ENCODE results near the gene AMBRA1.
"Not testable (repeated sequence)": the region's sequence is repeated elsewhere in the genome, so short reads cannot be mapped to it uniquely, and the experiment has no call there.

Gene AMBRA1

DNA sequence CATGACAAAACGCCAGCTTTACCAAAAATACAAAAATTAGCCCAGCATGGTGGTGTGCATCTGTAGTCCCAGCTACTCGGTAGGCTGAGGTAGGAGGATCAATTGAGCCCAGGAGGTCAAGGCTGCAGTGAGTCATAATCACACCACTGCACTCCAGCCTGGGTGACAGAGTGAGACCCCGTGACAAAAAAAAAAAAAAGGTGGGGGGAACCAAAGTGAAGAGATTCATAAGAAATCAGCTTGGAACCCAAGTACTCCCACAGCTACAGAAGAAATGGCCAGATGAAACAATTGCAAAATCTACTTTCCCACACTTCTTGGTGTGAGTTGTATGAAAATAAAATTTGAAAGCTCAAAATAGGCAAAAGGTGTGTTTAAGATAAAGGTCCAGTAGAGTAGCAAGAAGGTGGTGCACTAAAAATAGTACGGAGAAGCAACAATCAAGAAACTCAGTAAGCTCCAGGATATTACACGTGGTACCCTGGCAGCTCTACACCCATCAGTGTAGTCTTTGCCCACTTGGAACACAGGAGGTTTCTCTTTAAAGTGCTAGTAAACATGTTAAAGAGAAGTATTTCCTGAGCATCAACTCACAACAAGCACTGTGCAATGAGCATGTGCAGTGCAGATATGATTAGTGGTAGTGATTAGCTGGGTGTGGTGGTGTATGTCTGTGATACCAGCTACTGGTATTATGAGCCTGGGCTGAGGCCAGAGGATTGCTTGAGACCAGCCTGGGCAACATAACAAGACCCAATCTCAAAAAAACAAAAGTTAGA lies 17.9 kb upstream of the AMBRA1 start:
- no peak for DNase-seq

GRCh38 chr11:46609386-46609785 lies 15.6 kb upstream of the AMBRA1 start:
- DNase-seq: no peak

DNA sequence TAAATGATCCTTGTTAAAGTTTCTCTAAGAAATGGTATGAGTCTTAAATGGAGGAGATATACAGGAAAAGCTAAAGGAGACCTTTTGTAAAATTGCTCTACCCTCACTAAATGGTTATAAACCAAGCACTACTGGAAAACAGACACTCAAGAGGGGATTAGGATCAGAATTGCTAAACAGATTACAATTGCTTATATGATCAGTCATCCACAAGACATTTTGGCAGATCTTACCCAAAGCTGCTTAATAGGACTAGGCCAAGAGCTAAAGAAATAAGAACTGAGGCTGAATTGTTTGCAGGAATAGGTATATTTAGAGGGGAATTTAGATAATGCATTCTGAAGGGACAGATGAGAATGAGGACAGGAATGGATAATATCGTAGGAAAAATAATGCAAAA lies 13.7 kb upstream of the AMBRA1 start:
- DNase-seq: no peak

DNA sequence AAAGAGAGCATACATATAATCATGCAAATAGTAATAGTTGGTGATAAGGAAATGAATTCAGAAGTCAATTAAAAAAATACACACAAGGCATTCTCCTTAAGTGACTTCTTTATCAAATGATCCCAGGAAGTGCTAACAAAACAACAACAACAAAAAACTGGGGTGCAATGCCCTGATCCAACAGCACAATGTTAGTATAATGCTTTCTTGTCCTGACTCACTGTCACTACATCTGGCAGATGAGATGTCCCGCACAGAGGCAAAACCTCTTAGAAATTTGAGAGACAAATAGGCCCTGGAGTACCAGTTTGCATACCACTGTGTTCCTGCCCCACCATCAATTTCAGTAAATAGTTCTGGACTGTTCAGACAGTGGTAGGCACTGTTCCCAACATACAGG lies 11.0 kb upstream of the AMBRA1 start:
- no peak for DNase-seq

DNA sequence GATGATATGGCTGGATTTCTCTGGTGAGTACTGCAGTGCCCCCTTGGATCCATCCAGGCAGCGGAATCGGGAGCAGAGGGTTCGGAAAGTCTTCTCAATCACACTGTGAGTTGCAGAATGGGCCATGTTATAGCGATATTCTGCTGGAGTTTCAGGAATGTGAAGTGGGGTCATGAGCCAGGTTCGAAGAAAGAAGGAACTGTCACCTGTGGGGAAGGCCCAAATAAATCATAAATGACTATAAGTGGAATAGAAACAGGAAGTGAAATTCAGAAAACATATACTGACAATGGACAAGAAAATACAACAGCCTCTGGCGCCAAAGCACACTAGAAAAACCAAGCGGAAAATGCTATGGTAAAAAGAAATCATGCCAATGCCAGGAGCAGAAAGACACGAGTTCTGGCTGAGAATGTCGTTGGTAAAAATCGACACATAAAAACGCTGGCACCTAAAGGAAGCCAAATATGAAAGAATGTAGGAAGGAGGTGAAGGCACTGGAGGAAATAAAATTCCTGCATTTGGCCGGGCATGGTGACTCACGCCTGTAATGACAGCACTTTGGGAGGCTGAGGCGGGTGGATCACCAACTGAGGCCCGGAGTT lies 10.0 kb upstream of the AMBRA1 start:
- DNase-seq: no peak

GRCh38 chr11:46601129-46601528 lies 7.3 kb upstream of the AMBRA1 start:
- no peak for DNase-seq

DNA sequence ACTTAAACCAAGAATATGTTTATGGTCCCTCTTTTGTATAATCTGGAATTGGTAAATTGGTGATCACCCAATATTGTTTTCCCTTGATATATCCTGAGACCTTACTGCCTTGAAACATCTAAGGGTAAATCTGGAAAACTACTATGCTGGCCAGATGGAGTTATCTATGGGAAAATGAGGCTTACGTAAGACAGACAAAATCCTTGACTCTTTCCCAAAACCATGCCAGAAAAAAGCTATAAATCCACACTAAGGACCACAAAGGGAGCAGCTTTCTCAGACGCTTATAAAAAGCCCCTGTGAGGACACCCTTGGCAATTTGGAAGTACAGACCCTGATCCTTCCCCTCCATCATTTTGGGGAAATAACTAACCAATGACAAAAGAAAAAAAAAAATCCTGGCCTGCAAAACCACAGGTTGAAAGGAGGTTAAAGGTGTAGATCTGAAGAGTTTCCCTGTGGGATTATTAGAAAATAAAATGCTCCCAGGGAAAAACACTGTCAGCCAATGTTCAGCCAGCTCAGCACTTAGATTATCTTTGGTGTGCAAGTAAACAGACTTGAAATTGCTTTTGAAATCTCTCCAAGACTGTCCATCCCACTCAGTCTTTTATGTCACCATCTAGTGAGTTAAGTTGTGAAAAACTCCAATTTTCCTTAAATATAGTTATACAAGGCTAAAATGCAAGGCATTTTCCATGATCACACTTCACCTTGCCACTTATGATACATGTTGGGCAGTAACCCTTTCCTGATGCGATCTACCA lies 6.6 kb upstream of the AMBRA1 start:
- no peak for DNase-seq

- DNase-seq: no peak
These were observed 5.7 kb upstream of the AMBRA1 start for GRCh38 chr11:46599340-46600193.

- DNase-seq: no peak
These were observed 3.9 kb upstream of the AMBRA1 start for GRCh38 chr11:46597609-46598219.

DNA sequence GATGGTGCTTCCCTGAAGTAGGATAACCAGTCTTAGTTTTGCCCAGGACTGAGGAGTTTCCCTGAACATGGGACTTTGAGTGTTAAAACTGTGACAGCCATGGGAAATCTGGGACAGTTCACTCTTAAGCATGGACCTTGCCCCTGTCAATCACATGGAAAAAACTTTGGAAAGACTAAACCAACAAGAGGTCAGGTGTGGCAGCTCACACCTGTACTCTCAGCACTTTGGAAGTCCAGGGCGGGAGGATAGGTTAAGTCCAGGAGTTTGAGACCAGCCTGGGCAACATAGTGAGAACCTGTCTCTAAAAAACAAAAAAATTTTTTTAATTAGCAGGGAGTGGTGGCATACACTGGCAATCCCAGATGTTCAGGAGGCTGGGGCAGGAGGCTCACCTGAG lies 3.3 kb upstream of the AMBRA1 start:
- no peak for DNase-seq

DNA sequence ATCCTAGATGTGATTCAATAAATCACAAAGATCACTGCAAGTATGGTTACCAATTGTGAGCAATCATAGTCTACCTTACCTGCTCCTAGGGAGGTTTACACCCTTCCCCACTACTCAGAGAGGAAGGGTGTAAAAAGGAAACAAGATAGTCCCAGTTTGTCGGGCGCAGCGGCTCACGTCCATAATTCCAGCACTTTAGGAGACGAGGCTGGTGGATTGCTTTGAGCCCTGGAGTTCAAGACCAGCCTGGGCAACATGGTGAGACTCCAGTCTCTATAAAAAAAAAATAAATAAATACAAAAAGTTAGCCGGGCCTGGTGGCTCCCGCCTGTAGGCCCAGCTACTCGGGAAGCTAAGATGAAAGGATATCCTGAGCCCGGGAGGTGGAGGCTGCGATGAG lies 962 bp upstream of the AMBRA1 start:
- DNase-seq: no peak

GRCh38 chr11:46594374-46594700 lies 514 bp upstream of the AMBRA1 start:
- DNase-seq: no peak

GRCh38 chr11:46590740-46591605 lies 2.9 kb downstream of the AMBRA1 start:
- no peak for DNase-seq

- DNase-seq: no peak
These were observed 4.9 kb downstream of the AMBRA1 start for GRCh38 chr11:46588915-46589314.

DNA sequence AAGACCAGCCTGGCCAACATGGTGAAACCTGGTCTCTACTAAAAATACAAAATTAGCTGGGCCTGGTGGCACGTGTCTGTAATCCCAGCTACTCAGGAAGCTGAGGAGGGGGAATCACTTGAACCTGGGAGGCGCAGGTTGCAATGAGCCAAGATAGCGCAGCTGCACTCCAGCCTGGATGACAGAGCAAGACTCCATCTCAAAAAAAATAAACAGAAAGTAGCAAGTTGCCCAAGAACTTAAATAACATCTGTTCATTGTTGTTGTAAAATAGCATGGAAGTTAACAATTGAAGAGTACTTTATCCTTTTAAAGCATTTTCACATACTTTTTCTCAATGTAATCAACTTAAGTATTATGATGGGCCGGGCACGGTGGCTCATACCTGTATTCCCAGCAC lies 5.7 kb downstream of the AMBRA1 start:
- no peak for DNase-seq

DNA sequence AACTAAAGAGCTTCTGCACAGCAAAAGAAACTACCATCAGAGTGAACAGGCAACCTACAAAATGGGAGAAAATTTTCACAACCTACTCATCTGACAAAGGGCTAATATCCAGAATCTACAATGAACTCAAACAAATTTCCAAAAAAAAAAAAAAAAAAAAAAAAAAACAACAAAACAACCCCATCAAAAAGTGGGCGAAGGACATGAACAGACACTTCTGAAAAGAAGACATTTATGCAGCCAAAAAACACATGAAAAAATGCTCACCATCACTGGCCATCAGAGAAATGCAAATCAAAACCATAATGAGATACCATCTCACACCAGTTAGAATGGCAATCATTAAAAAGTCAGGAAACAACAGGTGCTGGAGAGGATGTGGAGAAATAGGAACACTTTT lies 10.3 kb downstream of the AMBRA1 start:
- not testable (repeated sequence) for DNase-seq

GRCh38 chr11:46582588-46582987 lies 11.2 kb downstream of the AMBRA1 start:
- DNase-seq: no peak

GRCh38 chr11:46577058-46577457 lies 16.8 kb downstream of the AMBRA1 start:
- no peak for DNase-seq

DNA sequence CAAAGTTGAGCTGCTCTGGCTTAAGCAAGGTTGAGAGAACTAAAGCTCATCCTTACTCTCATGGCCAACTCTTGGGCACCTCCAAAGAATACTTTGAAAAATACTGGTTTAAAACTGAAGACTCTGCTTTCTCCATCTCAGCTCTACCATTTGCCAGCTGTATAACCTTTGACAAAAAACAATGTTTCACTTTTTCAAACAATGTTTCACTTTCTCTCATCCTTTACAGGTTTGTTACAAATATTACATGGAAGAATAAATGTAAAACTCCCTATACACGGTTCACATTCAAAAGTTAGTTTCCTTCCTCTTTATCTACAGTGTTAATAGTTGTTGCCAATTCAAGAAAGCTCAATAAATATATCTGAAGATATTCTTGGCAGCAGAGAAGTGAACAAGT lies 19.2 kb downstream of the AMBRA1 start:
- no peak for DNase-seq

- DNase-seq: no peak
These were observed 22.9 kb downstream of the AMBRA1 start for GRCh38 chr11:46570790-46571398.

GRCh38 chr11:46565232-46565840 lies 28.5 kb downstream of the AMBRA1 start:
- DNase-seq: no peak

Measured in activated CD4-positive, alpha-beta T cell treated with anti-CD3 and anti-CD28 coated beads, Interleukin-2, amount 50 U/mL, for 4 hours (primary cell).